GM19043 (cell line): ENCODE data around the gene LYPD6.

ENCODE experiments used
- ATAC-seq: cut with Tn5 transposase; IDR thresholded peaks from one replicate; pipeline ENCODE4 v1.9.1; 2021; ENCODE audit warnings: low read depth; ENCODE audit not compliant: unreplicated experiment

The LYPD6 gene

DNA sequence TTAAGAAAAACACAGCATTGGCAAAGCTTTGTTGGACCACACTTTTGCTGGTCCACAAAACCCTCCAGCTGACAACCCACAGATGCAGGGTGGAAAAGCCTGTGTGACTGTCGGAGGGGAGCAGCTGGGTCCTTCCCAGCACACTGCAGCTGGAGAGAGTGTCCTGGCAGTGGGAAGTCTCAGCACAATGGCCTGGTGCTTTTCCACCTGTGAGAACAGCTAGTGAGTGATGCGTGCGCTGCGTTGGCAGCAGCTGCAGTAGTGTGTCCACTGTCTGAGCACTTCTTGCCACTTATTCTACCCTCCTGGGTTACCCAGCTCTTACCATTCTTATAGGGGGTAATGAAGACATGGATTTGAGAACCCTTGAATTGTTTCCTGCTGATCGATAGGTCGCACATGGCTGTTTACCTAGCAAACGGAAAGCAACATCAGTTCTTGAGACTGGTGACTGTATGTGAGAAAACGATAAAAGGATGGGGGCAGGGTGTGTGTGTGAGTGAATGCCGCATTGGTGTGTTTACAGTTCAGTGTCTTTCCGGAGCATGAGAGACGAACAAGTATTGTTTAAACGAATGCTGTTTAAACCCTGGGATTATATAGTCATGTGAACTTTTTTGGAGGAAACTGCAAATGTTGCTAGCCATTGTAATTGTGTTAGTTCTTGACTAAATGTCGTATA, 69.7 kb downstream of the LYPD6 start:
- no peak for ATAC-seq

GRCh38 chr2:149400997-149401396, 70.6 kb downstream of the LYPD6 start:
- ATAC-seq = no peak

GRCh38 chr2:149409506-149409905, 79.1 kb downstream of the LYPD6 start:
- no peak for ATAC-seq

DNA sequence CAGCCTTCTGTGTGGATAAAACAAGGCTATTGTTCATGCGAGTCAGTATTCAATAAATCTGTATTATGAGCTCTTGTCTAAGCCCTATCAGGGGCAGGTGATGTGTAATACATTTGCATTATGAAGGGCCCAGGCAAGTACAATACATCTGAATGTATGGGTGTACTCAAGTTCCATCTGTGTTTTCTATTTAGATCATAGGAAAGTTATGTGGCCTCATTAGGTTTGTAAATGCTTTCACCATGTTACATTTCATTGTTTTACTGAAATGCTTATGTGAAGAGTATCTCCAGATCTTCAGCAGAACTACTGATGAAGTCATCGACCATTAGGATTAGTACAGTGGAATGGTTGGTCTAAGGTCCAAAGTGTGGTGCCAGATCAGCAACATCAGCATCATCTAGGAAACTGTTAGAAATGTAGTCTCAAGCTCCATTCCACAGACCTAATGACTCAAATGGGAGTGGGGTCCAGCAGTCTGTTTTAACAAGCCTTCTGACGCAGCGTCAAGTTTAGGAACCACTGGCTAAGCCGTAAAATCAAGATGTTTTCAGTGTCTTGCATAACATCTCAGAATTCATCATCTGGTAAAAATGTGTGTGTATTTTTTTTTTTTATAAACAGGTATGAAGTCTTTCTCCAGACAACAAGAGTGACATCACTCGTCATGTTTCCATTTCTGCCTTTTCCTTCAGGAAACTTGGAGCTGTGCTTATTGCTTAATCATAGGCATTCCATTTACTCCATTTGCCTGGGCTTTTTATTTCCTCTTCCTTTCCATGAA, 80.5 kb downstream of the LYPD6 start:
- no peak for ATAC-seq

GRCh38 chr2:149413487-149413886, 83.1 kb downstream of the LYPD6 start:
- ATAC-seq = no peak

DNA sequence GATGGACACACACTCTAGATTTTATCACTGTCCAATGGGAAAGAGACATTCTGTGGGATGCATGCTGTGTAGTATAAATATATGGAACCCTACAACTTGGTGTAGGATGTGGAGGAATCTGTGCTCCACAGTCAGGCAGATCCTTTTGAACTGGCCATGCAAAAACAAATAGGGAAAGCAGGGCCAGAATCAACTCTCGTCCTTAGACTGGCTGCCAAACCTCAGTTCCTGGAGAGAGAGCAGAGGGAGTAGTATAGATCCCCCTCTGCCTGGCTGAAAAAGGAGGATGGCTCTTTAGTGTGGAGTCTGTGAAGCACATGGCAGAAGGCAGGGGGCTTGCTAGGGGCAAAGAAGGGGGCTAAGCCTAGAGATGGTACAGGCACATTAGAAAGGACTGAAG, 84.7 kb downstream of the LYPD6 start:
- no peak for ATAC-seq

DNA sequence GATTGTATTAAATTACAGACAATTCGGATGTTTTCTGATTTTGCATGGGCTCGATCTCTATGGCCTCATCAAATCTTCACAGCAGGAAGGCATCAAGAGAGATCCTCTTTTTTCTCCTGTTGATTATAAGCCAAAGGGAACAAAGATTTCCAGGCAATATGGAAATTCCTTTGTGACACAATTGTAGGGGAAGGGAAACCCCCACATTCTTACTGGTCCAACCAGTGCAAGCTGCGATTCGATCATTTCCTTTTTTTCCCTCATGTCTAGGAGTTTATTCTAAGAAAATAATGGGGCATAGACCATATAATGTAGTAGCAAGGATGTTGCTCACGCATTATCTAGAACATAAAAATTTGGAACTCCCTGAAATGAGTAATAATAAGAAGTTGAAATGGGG, 87.7 kb downstream of the LYPD6 start:
- ATAC-seq = no peak

GRCh38 chr2:149420053-149420963, 89.9 kb downstream of the LYPD6 start:
- ATAC-seq = no peak

- ATAC-seq = no peak
These were observed 91.4 kb downstream of the LYPD6 start for GRCh38 chr2:149421791-149422190.

- no peak for ATAC-seq
These were observed 92.1 kb downstream of the LYPD6 start for GRCh38 chr2:149422337-149422990.

DNA sequence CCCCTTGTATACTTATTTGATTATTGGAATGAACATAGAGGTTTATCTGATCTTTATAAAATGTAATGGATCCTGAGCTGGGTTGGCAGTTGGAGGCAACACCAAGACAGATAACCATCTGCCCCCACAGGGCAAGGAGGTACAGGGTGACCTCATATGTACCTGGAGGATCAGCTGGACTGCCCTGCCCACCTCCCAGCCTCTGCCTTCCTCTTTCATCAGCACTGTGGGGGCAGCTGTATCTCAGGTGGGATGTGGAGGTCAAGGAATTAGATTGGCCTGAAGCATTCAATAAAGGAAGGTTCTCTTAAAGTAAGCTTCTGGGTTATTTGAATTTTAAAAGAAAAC, 92.6 kb downstream of the LYPD6 start:
- no peak for ATAC-seq

GRCh38 chr2:149423630-149424029, 93.2 kb downstream of the LYPD6 start:
- ATAC-seq = no peak

GRCh38 chr2:149427387-149427786, 97.0 kb downstream of the LYPD6 start:
- ATAC-seq = no peak

- ATAC-seq = no peak
These were observed 98.4 kb downstream of the LYPD6 start for GRCh38 chr2:149428783-149429182.

- ATAC-seq = no peak
These were observed 100.7 kb downstream of the LYPD6 start for GRCh38 chr2:149430743-149431736.

GRCh38 chr2:149438330-149438960, 108.1 kb downstream of the LYPD6 start:
- ATAC-seq = no peak

DNA sequence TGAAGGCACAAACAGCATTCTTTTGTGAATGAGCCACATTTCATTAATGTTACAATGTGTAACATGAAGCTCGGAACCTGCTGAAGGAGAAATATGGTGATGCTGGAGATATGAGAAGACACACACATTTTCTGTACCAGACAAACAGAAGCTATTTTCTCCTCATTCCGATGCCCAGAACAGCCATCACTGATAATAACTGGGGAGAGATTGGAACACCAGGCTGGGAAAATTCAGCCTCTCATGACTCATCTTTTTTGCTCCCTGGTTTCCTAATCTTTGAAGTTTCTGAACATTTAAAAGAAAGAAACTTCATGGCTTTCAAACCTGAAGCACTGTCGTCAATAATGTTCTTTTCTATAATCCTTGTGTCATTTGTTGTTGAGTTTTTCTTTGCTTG, 110.9 kb downstream of the LYPD6 start:
- no peak for ATAC-seq

DNA sequence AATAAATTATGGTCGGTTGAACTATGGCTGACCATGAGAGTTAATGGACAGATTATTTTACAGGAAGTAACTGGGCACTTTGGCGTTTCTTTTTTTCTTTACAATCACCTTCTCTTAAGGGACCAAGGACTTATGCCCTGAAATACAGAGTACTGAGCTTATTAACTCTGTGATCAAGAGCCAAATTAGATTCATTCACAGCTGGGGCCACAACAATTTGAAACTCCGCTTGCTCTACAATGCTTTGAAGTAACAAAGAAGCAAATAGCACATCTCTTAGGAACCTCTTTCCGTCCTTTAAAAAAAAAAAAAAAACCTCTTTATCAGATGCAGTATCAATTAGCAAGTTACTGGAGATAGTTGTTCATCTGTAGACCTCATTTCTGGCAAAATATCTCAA, 112.0 kb downstream of the LYPD6 start:
- ATAC-seq = no peak

GRCh38 chr2:149443150-149443549, 112.8 kb downstream of the LYPD6 start:
- ATAC-seq = no peak
